NCI-H345 (cell line): ENCODE measurements around the gene SLC19A1.

Experiments used
- DNase-seq: peaks from one replicate; lab custom pipeline; 2025; lab: John Stamatoyannopoulos, UW

SLC19A1 gene

GRCh38 chr21:45517249-45518065, 24.8 kb downstream of the SLC19A1 start:
- no peak for DNase-seq

GRCh38 chr21:45516671-45517151, 25.5 kb downstream of the SLC19A1 start:
- no peak for DNase-seq

DNA sequence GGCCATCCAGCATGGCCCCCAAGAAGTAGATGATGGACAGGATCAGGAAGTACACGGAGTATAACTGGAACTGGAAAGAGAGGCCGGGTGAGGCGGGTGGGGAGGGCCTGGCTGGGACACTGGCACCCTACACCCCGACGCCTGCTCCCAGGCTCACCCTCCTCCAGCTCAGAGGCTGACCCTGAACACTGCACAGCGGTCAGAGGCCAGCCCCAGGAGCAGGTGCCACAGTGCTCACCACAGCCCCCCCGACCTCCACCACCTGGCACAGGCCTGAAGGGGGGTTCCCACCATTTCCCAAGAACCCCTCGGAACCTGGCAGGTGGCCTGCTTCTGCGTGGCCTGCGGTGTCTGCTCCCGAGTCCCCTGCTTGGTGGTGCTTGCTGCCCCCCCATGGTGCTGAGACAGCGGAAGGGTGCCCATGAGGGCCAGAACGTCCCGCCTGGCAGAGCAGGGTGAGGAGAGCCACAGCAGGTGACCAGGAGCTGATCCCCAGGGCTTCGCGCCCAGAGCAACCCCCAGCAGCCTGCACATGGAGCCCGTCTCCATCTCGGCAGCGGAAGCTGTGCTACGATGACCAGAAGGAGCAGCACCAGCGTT, 26.1 kb downstream of the SLC19A1 start:
- DNase-seq: no peak

DNA sequence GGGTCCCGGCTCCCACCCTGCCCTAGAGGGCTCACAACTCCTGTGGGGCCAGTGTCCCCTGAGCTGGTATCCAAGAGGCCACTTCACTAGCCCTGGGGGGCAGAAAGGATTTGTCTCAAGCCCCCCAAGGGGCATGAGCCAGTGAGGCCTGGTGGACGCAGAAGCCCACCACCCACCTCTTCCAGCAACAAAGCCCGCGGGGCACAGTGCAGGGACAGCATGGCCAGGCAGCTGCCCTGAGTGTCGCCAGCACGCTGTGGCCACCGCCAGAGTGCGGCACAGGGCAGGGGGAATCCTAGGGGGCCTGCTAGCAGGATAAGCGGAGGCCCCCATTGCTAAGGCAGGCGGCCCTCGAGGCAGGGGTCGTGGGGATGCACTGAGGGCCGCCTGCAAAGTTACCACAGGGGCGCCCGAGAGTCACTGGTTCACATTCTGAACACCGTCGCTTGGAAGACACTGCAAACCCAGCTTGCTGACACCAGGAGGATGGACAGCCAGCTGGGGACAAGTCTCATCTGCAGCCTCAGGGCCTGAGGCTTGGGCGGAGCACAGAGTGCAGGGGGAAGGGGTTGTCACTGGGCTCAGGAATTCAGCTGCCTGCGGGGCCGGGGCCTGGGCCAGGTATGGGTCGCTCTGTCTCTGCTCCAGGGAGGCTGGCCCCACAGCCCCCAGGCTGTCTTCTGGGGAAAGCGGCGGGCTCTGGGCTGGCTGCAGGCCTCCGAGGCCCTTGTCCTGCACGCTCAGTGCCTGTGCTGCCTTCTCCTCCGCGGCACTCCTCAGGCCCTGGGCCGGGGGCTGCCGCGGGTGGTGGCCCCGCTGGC, 26.8 kb downstream of the SLC19A1 start:
- DNase-seq: no peak

GRCh38 chr21:45514311-45515021, 27.8 kb downstream of the SLC19A1 start:
- no peak for DNase-seq

GRCh38 chr21:45513741-45514310, 28.4 kb downstream of the SLC19A1 start:
- DNase-seq: no peak

DNA sequence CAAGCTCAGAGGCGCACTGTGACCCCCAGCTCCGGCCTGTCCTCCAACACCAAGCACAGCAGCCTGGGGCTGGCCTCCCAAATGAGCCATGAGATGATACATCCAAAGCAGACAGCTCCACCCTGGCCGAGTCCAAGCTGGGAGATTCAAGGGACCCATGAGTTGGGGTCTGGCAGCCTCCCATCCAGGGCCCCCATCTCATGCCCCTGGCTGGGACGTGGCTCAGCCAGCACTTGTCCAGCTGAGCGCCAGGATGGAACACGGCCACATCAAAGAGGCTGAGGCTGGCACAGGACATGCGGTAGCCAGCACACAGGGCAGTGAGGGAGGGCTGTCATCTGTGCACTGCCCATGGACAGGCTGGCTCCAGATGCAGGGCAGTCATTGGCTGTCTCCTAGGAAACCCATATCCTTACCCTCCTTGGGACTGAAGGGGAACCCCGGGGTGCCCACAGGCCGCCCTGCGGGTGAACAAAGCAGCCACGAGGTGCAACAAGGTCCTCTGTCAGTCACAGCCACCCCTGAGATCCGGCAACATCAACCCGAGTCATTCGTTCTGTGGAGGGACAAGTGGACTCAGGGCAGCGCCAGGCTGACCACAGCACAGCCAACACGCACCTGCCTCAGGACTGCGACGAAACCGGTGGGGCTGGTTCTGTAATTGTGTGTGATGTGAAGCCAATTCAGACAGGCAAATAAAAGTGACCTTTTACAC, 29.1 kb downstream of the SLC19A1 start:
- no peak for DNase-seq

DNA sequence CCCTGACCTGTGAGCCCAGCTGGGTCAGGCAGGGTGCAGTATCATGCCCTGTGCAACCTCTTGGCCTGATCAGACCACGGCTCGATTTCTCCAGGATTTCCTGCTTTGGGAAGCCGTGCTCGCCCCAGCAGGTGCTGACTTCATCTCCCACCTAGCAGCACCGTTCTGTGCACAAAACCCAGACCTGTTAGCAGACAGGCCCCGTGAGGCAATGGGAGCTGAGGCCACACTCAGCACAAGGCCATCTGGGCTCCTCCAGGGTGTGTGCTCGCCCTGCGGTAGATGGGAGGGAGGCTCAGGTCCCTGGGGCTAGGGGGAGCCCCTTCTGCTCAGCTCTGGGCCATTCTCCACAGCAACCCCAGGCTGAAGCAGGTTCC, 29.6 kb downstream of the SLC19A1 start:
- DNase-seq: no peak

DNA sequence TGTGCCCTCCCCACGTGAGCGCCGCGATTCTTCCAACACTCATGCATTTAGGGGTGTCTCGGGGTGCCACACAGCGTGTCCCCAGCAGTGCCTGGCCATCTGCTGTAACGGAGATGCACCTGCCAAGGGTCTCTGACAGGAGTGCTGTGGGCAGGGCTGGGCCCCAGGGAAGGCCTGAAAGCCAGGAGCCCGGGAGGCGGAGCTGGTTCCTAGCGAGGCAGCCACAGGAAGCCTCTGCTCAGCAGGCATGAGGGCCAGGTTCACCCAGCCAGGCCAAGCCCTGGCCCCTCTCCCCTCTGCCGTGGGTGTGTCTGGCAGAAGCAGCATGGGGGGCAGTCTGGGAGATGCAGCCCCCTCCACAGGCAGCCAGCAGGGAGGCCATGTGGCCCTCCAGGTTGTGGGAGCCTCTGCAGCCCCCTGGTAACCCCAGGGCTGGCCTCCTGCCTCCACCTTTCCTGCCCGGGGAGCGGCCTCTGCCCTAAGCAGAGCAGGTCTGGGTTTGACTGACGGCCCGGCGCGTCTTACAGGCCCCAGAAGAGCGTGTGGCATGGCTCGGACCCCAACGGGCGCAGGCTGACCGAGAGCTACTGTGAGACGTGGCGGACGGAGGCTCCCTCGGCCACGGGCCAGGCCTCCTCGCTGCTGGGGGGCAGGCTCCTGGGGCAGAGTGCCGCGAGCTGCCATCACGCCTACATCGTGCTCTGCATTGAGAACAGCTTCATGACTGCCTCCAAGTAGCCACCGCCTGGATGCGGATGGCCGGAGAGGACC, 30.4 kb downstream of the SLC19A1 start:
- DNase-seq: no peak

- DNase-seq: no peak
These were observed 31.2 kb downstream of the SLC19A1 start for GRCh38 chr21:45511007-45511406.

DNA sequence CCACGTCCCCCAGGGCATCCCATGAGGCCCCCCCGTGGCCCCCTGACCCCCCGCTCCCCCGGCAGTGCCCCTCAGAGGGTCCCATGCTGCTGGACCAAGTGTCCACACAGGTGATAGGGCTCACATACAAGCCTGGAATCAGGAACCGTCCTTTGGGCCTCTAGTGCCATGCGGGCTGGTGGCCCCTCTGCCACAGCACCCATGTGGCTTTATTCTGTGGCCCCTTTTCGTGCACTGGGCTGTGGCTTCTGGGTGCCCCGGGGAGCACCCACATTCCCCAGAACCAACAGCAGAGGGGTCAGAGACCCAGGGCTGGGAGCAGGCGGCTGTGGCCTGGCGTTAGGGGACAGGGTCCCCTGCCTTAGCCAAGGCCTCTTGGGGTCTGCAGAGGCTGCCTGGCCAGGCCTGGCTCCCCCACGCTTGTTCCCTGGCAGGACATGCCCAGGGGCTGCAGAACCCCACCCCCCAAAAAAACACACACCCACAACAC, 31.7 kb downstream of the SLC19A1 start:
- DNase-seq: no peak

GRCh38 chr21:45509566-45510465, 32.4 kb downstream of the SLC19A1 start:
- no peak for DNase-seq

GRCh38 chr21:45508607-45509565, 33.4 kb downstream of the SLC19A1 start:
- no peak for DNase-seq

GRCh38 chr21:45507888-45508508, 34.2 kb downstream of the SLC19A1 start:
- no peak for DNase-seq

GRCh38 chr21:45507523-45507875, 34.7 kb downstream of the SLC19A1 start:
- no peak for DNase-seq

DNA sequence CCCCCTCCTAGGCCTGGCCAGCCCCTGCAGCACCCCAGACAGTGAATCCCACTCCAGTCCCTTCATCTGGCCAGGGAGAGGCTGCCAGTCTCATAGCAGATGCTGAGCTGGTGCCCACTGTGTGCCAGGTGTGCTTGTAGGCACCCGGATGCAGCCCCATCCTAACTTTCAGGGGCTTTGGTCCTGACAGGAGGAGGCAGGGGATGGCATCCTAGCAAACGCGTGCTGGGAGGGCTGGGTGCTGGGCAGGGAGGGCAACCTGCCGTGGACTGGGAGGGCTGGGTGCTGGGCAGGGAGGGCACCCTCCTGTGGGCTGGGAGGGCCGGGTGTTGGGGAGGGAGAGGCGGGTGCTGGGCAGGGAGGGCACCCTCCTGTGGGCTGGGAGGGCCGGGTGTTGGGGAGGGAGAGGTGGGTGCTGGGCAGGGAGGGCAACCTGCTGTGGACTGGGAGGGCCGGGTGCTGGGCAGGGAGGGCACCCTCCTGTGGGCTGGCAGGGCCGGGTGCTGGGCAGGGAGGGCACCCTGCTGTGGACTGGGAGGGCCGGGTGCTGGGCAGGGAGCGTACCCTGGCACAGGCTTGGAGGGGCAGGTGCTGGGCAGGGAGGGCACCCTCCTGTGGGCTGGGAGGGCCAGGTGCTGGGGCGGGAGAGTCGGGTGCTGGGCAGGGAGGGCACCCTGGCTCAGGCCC, 35.3 kb downstream of the SLC19A1 start:
- DNase-seq: peak; percentile 51
